Smooth muscle cell (in vitro differentiated cells): ENCODE data around the gene PHC1. TPM values are rescaled to one million over a fixed set of nuclear protein-coding genes. Genes with fewer than 3 reads are reported as not detected.

Experiments
- DNase-seq: peaks from one replicate; lab custom pipeline; 2025; ENCODE audit not compliant: unreplicated experiment; lab: John Stamatoyannopoulos, UW
- H2AFZ ChIP-seq: fragments of 200-600 bp; sonication (generic); 2 replicates; pipeline ENCODE4 v1.6.0; 2016; ENCODE audit warnings: antibody characterized with exemption, low read depth, mild to moderate bottlenecking
- H3F3A ChIP-seq: fragments of 200-600 bp; sonication (generic); 2 replicates; pipeline ENCODE4 v1.6.0; 2017; ENCODE audit warnings: antibody characterized with exemption, low read depth
- H3K27ac ChIP-seq: fragments of 200-600 bp; sonication (generic); 2 replicates; pipeline ENCODE4 v1.5.1; 2016; ENCODE audit warnings: low read depth, mild to moderate bottlenecking
- H3K27me3 ChIP-seq: fragments of 200-600 bp; sonication (generic); 2 replicates; pipeline ENCODE4 v1.6.1; 2016; ENCODE audit warnings: low read depth, mild to moderate bottlenecking
- H3K36me3 ChIP-seq: fragments of 200-600 bp; sonication (generic); 2 replicates; pipeline ENCODE4 v1.5.1; 2016; ENCODE audit warnings: low read depth
- H3K4me1 ChIP-seq: fragments of 200-600 bp; sonication (generic); 2 replicates; pipeline ENCODE4 v1.5.1; 2016; ENCODE audit warnings: low read depth
- H3K4me2 ChIP-seq: fragments of 200-600 bp; sonication (generic); 2 replicates; pipeline ENCODE4 v1.6.0; 2016; ENCODE audit warnings: mild to moderate bottlenecking
- H3K4me3 ChIP-seq: fragments of 200-600 bp; sonication (generic); 2 replicates; pipeline ENCODE4 v1.5.1; 2016; ENCODE audit warnings: mild to moderate bottlenecking
- H3K79me2 ChIP-seq: fragments of 200-600 bp; sonication (generic); 2 replicates; pipeline ENCODE4 v1.6.0; 2016; ENCODE audit warnings: low read depth, mild to moderate bottlenecking
- H3K9ac ChIP-seq: fragments of 200-600 bp; sonication (generic); 2 replicates; pipeline ENCODE4 v1.6.0; 2016; ENCODE audit warnings: low read depth
- H3K9me3 ChIP-seq: fragments of 200-600 bp; sonication (generic); replicated peaks from 2 replicates; pipeline ENCODE4 v1.5.1; 2016; ENCODE audit warnings: low read depth
- H4K20me1 ChIP-seq: fragments of 200-600 bp; sonication (generic); 2 replicates; pipeline ENCODE4 v1.6.0; 2016; ENCODE audit warnings: low read depth
- WGBS: methylation state at CpG from one replicate; pipeline ENCODE4 v1.1.7; 2016; ENCODE audit warnings: low lambda C conversion rate; 5-methylcytosine and 5-hydroxymethylcytosine counted together
- polyA plus RNA-seq: library from polyadenylated mRNA; unstranded; fragments of >200 nt; fragmentation: Nextera tagmentation; extraction: Ambion mirVana; gene quantifications from 2 replicates; pipeline ENCODE4 v1.2.1, GENCODE V29; 2016
- total RNA-seq: library from RNA; depleted of rRNA; stranded (reverse); fragments of >200 nt; gene quantifications from 2 replicates; pipeline ENCODE4 v1.2.3, GENCODE V29; 2014
- TF ChIP-seq, protein P1 (sequence below): fragments of 200-600 bp; sonication (generic); IDR thresholded peaks from 2 replicates; pipeline ENCODE4 v1.5.1; 2017; ENCODE audit warnings: borderline replicate concordance, mild to moderate bottlenecking, antibody characterized with exemption; ENCODE audit not compliant: insufficient read depth, poor library complexity, severe bottlenecking

Gene PHC1
- total and polyA plus RNA-seq, 2 experiments from 2014 or later: 23.1 to 67.6 TPM

DNA sequence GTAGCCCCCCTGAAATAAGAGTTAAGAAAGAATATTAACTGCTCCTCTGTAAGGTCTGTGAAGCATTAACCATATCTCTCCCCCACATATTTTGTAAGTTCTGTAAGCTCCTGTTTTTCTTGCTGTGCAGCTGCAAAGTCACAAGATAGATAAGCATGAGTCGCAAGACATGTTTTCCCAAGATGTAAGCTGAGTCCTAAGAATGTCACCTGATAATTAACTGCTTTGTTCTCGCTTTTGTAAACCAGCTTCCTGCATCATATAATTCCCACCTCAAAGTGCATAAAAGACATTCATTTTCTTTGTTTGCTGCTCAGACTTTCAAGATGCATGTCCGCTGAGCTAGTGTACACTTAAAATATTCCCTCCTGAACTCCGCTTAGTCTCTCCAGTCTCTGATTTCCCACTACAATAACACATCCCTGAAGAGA is 27.0 kb upstream of the PHC1 start:
- 69% methylated on average over 4 of the region's 4 CpGs for WGBS
- no peak overlapping the region for H3K4me3 ChIP-seq
- no peak for DNase-seq

DNA sequence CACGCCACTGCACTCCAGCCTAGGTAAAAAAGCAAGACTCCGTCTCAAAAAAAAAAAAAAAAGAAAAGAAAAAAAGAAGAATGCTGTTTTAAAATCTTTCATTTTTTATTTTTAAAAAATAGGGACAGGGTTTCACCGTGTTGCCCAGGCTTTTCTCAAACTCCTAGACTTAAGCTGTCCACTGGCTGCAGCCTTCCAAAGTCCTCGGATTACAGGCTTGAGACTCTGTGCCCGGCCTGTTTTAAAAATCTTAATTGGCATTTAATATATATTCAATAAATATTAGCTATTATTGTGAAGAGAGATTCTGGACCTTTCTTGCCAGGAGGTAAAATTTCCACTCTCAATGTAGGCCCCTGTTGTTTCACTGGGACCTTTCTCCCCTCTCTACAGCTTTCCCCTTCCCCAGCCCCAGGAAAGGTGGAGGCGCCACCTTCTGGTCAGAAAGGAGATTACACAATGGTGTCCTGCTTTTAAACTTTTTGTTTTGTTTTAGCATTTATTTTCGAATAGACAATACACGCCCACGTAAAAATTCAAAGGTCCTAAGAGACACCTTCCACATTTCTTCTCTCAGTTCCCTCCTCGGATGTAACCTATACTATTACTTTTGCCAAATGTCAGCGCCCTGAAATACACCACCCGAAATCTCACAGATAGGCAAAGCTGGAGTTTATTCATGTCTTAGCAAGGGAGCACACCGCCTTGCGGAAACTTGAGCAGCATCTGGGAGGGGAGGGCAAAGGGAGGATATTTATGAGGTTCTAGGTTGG is 23.8 kb upstream of the PHC1 start:
- Histone ChIP-seq H4K20me1 (no peaks in the 10 kb centered on the region), H3K4me2 (peak overlapping the region; percentile 99), H3K27ac (no peak overlapping the region), H3F3A (no peaks in the 10 kb centered on the region), H3K27me3 (no peaks in the 10 kb centered on the region), H3K4me3 (peak overlapping the region; percentile 89), H3K4me1 (no peaks in the 10 kb centered on the region), H3K9me3 (no peaks in the 10 kb centered on the region), H3K79me2 (no peaks in the 10 kb centered on the region), H2AFZ (peak overlapping the region; percentile 98), H3K36me3 (no peaks in the 10 kb centered on the region), H3K9ac (peak overlapping the region; percentile 55)
- 30% methylated on average over 13 of the region's 14 CpGs for WGBS
- TF ChIP-seq, protein P1, sequence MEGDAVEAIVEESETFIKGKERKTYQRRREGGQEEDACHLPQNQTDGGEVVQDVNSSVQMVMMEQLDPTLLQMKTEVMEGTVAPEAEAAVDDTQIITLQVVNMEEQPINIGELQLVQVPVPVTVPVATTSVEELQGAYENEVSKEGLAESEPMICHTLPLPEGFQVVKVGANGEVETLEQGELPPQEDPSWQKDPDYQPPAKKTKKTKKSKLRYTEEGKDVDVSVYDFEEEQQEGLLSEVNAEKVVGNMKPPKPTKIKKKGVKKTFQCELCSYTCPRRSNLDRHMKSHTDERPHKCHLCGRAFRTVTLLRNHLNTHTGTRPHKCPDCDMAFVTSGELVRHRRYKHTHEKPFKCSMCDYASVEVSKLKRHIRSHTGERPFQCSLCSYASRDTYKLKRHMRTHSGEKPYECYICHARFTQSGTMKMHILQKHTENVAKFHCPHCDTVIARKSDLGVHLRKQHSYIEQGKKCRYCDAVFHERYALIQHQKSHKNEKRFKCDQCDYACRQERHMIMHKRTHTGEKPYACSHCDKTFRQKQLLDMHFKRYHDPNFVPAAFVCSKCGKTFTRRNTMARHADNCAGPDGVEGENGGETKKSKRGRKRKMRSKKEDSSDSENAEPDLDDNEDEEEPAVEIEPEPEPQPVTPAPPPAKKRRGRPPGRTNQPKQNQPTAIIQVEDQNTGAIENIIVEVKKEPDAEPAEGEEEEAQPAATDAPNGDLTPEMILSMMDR: peak; percentile 88
- peak; percentile 10 for DNase-seq

More for the DNA sequence above, 27.0 kb upstream of the PHC1 start:
- Histone ChIP-seq H3K9ac (no peak overlapping the region), H4K20me1 (no peaks in the 10 kb centered on the region), H3K4me2 (no peak overlapping the region), H3K27me3 (no peaks in the 10 kb centered on the region), H3F3A (no peaks in the 10 kb centered on the region), H3K27ac (no peak overlapping the region), H3K79me2 (no peaks in the 10 kb centered on the region), H3K4me1 (no peaks in the 10 kb centered on the region), H3K36me3 (no peaks in the 10 kb centered on the region), H3K9me3 (no peaks in the 10 kb centered on the region), H2AFZ (no peak overlapping the region)
- TF ChIP-seq, protein P1: no peak

DNA sequence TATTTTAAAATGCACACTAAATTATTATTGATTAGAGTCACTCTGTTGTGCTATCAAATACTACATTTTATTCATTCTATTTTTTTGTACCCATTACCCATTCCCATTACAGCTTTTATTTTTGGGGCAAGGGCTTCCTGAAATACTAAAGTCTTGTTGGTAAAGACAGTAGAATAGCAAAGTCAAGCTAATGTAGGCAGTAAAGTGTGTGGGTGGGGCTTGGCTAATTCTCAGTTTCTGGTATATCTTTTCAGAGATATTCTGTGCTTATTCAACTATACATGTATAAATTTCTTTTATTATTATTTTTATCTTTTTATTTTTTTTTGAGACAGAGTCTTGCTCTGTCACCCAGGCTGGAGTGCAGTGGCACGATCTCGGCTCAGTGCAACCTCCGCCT is 22.3 kb upstream of the PHC1 start:
- H3K27me3 ChIP-seq: no peaks in the 10 kb centered on the region
- H3K4me3 ChIP-seq: no peak overlapping the region
- H3K4me1 ChIP-seq: no peaks in the 10 kb centered on the region
- no peak overlapping the region for H3K27ac ChIP-seq
- WGBS: 91% methylated on average over 3 of the region's 3 CpGs
- no peak overlapping the region for H3K9ac ChIP-seq
- H3K79me2 ChIP-seq: no peaks in the 10 kb centered on the region
- no peaks in the 10 kb centered on the region for H3K36me3 ChIP-seq
- H4K20me1 ChIP-seq: no peaks in the 10 kb centered on the region
- no peak overlapping the region for H2AFZ ChIP-seq
- H3K9me3 ChIP-seq: no peaks in the 10 kb centered on the region
- H3K4me2 ChIP-seq: no peak overlapping the region
- DNase-seq: no peak
- TF ChIP-seq, protein P1: no peak
- no peaks in the 10 kb centered on the region for H3F3A ChIP-seq

DNA sequence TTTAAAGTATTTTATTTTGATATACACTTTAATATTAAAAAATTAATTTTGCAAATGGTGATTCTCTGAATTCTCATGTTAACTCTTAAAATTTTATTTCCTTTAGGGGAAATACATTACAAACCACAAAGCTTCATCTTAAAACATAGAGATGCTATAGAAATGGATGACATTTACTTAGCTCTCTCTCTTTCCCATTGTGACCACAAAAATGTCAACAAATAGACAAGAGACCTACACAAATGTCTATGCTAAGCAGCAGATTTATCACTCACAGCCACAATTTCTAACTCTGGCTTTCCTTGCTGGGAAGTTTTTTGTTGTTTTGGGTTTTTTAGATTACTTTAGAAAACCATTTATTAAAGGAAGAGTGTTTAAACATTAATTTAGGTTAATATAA is 19.9 kb upstream of the PHC1 start:
- Histone ChIP-seq H2AFZ (no peak overlapping the region), H3K27me3 (no peaks in the 10 kb centered on the region), H3K4me3 (no peak overlapping the region), H3F3A (no peaks in the 10 kb centered on the region), H3K9ac (no peak overlapping the region), H3K4me1 (no peaks in the 10 kb centered on the region), H3K27ac (peak overlapping the region; percentile 21), H3K9me3 (no peaks in the 10 kb centered on the region), H3K36me3 (no peaks in the 10 kb centered on the region), H3K79me2 (no peaks in the 10 kb centered on the region), H3K4me2 (peak overlapping the region; percentile 66), H4K20me1 (no peaks in the 10 kb centered on the region)
- no peak for DNase-seq
- TF ChIP-seq, protein P1: no peak
